ENCODE results near the gene RBBP7.

Gene RBBP7

DNA sequence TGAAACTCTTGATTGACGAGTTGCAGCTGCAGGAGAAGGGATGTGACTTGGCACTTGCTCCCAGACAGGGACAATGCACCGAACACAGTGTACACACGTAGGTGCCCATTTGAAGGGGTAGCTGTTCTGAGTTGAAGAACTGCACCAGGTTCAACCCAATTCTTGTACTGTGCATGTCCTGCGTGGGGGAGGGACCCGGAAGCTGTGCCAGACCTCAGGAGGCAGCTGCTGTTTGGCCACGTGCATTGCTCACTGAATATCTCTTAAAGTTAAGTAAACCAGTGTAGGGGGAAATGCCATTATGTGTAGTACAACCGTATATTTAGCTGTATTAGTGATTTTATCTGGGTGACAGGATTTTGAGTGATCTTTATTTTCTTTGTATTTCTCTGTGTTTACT is 12.0 kb upstream of the RBBP7 start:
- H3K4me3 ChIP-seq (ENCODE audit: low read length): peak overlapping the region; percentile 52
- TF ChIP-seq, protein P1, sequence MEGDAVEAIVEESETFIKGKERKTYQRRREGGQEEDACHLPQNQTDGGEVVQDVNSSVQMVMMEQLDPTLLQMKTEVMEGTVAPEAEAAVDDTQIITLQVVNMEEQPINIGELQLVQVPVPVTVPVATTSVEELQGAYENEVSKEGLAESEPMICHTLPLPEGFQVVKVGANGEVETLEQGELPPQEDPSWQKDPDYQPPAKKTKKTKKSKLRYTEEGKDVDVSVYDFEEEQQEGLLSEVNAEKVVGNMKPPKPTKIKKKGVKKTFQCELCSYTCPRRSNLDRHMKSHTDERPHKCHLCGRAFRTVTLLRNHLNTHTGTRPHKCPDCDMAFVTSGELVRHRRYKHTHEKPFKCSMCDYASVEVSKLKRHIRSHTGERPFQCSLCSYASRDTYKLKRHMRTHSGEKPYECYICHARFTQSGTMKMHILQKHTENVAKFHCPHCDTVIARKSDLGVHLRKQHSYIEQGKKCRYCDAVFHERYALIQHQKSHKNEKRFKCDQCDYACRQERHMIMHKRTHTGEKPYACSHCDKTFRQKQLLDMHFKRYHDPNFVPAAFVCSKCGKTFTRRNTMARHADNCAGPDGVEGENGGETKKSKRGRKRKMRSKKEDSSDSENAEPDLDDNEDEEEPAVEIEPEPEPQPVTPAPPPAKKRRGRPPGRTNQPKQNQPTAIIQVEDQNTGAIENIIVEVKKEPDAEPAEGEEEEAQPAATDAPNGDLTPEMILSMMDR (conservative IDR thresholded peaks at IDR 0.05; ENCODE audit: low read depth, low read length): no peak
- DNase-seq (ENCODE audit: low read depth): no peak

DNA sequence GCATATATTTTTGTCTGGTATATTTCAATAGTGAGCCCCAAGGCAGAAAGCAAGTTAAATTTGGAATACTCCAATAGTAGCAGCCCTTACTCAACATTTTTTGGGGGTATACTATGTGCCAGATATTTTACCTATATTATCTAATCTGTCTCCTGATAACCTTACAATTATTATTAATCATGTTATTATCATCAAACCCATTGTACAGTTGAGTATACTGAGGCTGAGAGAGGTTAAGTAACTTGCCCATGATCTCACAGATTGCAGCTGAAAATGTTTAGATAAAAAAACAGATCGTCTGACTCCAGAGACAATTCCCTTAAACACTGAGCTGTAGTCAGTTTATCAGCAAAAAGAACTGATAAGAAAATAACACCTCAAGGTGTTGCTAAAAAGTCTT is 6.5 kb upstream of the RBBP7 start:
- H3K4me3 ChIP-seq (ENCODE audit: low read length): no peak overlapping the region
- TF ChIP-seq, protein P1 (conservative IDR thresholded peaks at IDR 0.05; ENCODE audit: low read depth, low read length): no peak
- DNase-seq (ENCODE audit: low read depth): no peak

DNA sequence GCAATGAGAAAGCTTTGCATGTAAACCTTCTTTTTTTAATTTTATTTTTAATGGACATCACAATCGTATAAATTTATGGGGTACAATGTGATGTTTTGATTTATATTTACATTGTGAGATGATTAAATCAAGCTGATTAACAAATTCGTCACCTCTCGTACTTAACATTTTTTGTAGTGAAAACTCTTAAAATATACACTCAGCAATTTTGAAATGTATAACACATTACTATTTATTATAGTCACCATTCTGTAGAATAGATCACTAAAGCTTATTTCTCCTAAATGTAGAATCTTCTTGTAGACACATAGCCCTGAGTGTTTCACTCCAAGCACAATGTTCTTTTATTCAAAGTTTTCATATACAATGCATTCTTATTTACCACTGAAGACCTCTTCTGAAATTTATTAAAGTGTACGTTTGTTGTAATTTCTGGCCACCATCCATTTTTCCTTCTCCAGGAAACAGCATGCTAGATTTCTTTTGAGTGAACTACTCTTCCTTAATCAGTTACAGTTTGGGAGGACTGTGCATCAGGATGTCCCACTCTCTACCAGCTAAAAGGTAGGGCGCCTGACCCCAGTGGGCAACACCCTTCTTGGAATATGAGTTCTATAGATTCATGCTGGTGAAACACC is 4.4 kb upstream of the RBBP7 start:
- DNase-seq (ENCODE audit: low read depth): no peak
- TF ChIP-seq, protein P1 (conservative IDR thresholded peaks at IDR 0.05; ENCODE audit: low read depth, low read length): no peak

DNA sequence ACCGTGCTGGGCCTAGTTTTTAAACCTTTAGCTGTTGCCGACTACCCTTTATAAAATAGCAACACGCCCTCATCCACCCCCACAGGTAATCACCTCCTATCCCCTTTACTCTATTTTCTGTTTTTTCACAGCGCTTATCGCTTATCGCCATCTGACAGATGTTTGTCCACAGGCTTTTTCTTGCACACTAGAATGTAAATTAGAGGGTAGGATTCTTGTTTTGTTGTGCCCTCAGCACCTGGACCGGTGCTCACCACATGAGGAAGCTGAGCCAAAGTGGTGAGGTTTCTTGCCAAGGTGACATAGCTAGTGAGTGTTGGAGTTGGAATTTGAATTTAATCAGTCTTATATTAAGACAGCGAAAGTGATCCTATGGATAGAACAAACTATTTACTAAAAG is 2.9 kb upstream of the RBBP7 start:
- no peak for DNase-seq (ENCODE audit: low read depth)
- H3K4me3 ChIP-seq (ENCODE audit: low read length): no peak overlapping the region
- TF ChIP-seq, protein P1 (conservative IDR thresholded peaks at IDR 0.05; ENCODE audit: low read depth, low read length): no peak

More for the DNA sequence above, 4.4 kb upstream of the RBBP7 start:
- H3K4me3 ChIP-seq (ENCODE audit: low read length): no peak overlapping the region

DNA sequence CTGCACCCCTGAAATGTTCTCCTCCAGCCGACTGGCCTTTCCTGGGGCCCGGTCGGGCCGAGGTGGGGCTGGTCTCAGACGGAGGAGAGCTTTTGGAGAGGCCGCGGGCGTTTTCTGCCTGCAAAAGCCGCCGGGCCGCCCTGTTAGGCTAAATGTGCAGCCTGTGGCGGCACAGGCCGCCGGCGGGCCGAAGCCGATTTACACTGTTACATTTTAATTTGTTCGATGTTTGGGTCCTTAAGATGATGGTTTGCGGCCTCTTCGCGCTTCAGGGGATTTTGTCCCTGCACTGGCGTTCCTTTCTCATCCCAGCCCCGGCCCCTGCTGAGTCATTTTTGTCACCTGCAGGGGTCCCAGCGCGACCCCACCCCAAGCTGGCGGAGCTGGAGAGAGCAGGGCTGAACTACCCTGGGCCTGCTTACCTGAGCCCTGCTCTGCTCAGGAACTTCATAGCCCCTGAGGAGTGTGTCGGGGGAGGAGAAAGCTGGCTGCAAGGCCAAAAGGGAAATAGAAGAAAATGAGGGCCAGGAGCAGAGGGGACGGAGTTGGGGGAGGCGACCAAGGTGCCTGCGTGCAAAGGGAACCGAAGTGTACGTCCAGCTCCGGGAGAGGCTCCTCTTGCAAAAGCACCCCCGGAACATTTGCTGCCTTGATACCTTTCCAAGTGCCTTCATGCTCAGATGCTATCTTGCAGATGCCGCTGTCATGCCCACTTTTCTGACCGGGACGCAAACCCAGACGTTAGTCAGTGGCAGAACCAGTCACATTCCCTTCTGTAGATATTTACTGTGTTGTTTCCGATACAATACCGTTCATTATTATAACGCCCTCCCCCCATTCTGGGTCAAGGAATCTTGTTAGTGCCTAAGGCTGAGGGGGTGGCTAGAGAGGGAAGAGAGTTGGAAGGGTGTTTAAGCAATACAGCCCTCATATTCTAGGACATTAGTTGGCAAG is 977 bp upstream of the RBBP7 start:
- H3K4me3 ChIP-seq (ENCODE audit: low read length): peak overlapping the region; percentile 59
- DNase-seq (ENCODE audit: low read depth): no peak
- TF ChIP-seq, protein P1 (conservative IDR thresholded peaks at IDR 0.05; ENCODE audit: low read depth, low read length): no peak

DNA sequence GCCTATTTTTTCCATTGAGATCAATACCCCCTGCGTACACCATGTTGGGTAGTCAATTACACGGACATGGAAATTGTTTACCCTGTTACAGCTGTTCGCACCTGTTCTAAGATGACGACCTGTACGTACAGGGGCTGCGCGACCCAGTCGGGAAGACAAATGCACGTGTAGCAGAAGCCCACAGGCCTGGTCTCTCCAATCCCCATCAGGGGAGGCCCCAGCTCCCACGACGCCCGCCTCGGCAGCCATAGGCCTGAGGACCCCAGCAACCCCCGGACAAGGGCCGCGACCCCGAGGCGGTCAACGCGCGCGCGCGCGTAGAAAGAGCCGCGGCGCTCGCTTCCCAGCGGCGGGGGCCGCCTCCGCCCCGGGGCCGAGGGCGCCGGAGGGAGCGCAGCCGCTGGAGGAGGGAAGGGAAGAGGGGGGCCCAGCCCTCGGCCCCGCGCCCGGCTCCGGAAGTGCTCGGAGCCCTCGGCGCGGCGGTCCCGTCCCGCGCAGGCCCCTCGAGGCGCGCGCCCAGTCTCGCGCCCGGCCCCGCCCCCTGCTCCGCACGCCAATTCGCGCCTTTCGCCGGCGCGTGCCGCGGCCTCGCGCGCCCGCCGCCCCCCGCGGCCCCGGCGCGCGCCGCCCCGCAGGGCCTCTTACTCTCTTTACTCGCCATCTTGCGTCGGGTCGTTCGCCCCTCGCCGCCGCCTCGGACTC is 618 bp downstream of the RBBP7 start:
- no peak for DNase-seq (ENCODE audit: low read depth)
- TF ChIP-seq, protein P1 (conservative IDR thresholded peaks at IDR 0.05; ENCODE audit: low read depth, low read length): no peak
- peak overlapping the region; percentile 85 for H3K4me3 ChIP-seq (ENCODE audit: low read length)

All from retinal pigment epithelial cell (primary cell).